Dedifferentiated amniotic fluid mesenchymal stem cell (primary cell): ENCODE measurements around the gene CC2D1B.
A peak's percentile ranks its signal among the peaks of the same experiment; 100 is the strongest.

Experiments used
- DNase-seq: peaks from one replicate; pipeline ENCODE4 v3.0.0-alpha.2; 2016; ENCODE audit errors: extremely low spot score

CC2D1B gene

DNA sequence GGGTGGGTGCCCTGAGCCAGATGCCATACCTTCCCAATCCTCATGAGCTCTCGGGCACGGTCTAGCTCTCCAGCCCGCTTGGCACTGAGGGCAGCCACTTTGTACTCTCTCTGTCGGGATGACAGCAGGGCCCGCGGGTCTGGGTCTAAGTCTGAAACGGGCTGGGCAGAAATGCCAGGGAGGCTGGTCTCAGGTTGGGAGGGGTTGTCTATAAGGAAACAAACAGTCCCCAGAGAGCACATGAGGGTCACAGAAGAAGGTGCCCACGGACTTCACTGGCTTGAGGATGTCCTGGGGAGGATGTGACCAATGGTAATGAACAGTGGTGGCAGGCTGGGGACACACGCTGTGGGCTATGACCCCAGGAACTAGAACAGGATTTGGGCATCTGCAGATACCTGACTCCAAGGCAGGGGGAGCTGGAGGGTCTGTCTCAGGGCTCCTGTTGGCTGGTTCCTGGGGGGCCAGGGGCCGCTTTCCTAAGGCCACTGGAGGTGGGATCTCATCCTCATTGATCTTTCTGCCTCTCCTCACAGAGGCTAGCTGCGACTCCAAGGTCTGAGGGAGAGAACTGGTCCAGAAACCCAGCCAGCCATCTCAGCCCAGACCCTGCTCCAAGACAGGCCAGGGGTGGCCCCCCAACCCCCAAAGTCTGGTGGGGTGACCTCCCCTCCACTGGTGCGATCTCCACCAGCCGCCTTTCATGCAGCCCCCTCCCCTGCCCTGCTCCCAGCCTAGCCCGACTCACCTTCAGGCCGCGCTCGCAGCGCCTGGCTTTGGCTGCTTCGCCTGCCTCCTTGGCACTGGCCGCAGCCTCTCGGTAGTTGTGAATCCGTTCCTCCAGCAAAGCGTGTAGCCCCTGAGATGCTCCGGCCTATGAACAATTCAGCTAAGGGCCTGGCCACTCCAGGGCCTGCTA lies 6.1 kb downstream of the CC2D1B start:
- no peak for DNase-seq

DNA sequence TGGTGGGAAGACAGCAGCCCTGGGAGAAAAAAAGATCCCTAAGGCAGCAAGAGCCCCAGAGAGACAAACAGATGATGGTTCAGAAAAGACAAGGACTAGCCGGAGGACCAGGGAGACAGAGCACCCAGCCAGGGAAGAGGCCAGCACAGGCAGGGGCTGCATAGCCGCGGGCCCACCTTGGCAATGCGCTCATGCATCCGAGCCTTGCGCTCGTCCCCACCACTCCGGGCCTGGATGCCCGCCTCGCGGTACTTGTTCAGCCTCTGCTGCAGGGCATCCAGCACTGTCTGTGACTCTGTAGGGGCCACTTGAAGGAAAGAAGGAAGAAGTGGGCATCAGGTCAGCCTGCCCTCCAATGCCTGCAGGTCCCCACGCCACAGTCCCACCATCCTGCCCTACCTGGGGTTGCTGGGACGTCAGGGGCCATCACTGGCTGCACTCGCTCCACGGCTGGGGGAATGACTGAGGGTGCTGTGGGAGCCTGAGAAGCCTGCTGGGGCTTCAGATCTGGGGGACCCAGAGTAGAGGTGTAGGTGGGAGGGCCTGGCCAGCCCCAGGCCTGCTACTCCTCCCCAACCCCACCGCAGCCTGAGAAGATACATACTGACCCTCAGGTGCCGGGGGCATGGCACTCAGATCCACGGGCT lies 7.0 kb downstream of the CC2D1B start:
- no peak for DNase-seq

DNA sequence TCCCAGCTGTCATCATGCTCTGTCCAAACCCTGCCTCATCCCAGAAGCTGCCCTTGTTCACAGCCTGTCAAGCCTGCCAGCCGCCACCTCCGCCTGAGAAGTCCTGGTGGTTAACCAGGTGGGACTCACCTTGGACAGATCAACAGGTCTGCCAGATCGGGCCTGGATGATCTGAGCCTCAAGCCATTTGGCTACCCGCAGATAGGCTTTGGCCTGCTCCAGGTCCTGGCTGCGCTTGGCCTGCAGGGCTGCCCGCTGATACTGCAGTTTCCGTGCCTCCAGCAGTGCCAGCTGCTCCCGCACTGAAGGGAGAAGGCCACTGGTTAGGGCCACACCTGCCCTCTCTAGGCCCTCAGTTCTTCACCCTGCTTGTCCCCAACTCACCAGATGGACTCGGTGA lies 8.6 kb downstream of the CC2D1B start:
- no peak for DNase-seq

DNA sequence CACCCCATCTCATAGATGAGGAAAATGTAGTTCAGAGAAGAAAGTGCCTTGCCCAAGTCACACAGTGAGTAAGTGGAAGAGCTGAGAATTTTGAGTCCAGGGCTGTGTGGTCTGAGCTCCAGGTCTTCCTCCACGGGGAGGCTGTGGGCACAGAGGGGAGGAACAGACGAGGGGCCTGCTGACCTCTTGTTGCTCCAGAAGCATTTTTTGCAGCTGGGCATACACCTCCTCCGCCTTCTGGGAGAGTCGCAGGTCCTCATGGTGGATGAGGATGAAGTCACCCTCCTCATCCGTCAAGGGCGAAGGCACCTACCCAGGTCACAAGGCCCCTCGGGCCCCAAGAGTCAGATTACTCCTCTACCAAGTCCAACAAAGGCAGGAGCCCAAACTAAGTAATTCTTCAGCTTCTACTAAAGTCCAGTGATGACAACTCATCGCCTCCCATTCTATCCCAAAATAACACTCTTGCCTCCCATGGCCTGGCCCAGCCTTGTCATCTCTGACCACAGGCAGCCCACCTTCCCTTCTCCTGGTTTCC lies 9.1 kb downstream of the CC2D1B start:
- no peak for DNase-seq

DNA sequence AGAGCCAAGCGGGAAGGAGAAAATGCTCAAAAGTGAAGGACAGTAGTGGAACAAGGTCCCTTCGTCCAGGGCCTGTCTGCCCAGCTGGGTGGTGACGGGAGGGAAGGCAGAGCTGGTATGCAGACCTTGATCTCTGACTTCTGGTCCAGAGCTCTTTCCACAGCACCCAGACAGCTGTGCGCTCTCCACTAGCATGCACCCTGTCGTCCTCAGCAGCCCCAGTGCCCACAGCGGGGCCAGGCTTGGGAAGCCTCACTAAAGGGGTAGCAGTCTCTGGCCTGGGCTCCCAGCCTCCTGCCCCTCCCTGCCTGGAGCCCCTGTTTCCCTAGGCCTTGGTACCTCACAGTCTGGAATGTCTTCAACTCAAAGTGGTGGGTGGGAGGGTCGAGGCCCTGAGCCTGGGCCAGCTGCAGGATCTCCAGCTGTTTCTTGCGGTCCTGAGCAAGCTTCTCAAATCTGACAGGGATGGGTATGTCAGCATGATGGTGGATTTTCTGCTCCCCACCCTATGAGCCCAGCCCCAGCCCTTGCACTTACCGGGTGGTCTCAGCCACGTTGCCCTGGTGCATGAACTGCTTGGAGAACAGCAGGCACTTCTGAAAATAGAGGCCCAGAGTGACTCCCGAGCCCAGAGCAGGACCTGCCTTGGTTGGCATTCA lies 10.0 kb downstream of the CC2D1B start:
- DNase-seq, result no peak

DNA sequence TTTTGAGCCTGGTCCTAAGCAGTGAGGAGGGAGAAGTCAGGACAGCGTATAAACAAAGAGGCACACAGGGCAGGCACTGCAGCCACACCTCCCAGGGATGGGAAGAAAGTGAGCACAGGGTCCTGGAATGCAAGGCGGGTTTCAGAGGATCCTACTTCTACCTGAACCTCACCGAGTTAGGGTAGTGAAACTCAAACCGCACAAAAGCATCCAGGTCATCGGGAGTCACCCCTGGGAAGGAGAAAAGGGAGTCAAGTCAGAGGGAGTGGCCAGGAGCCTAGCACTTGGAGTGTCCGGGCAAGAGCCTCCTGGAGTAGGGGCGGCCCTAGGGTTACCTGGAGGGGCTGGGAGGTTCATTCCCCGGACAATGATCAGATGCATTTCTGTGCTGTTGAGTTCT lies 10.6 kb downstream of the CC2D1B start:
- DNase-seq, result no peak

DNA sequence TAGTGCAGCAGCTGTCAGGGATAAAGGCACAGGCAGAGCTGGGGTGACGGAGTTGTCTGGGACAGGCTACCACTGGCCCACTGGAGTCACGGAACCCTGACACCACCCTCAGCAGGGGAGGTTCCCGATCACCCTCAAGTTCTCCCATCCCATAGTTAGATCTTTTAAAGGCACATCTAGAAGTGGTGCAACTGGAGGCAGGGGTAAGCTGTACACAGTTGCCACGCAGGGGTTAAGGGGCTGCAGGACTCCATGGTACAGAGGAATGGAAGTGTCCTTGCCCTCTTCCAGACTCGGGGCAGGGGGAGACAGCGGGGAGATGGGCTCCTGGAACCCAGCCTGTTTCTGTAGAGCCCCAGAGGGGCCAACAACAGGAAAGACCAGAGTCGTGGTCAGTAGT lies 13.3 kb downstream of the CC2D1B start:
- no peak for DNase-seq

DNA sequence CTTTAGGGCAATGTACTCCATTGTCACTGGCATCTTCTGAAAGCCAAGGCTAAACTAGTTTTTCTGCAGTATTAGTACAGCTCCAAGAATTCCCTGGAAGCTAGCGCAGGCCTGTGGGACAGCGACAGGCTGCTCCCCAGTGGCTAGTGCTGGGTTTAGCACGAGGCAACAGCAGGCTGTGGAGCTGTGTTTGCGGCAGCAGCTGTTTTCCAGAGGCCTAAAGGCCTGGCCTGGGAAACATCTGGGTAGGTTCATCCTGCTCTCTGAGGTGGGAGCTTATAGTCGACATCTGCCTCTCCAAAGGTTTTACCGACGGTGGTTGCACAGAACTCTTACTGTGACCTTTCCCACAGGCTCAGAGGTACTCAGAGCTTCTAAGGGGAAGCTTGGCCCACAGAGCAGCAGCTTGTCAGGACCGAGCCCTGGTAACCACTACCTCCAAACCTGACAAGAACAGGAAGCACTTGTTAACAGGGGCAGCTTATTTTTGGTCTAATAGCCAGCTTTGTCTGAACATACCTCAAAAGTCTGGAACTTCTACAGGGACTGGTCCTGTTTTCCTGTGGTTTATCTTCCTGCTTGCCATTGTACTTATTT lies 17.2 kb downstream of the CC2D1B start:
- DNase-seq, result peak; percentile 22

DNA sequence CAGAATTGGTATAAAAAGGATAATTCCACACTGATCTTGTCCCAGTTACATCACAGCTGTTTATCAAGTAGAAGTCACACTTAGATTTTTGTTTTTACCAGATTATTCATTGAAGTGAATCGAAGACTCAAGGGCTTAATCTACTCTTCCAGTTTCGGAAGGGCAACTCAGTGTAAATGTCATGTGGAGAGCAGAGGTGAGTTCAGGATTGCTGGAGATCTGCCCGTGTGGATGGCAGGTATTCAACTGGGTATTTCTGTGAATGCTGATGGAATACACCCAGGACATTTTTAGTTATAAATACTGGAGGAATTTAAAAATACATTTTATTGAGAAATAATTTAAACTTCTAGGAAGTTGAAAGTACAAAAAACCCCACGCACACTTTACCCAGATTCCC lies 19.4 kb downstream of the CC2D1B start:
- DNase-seq, result no peak

DNA sequence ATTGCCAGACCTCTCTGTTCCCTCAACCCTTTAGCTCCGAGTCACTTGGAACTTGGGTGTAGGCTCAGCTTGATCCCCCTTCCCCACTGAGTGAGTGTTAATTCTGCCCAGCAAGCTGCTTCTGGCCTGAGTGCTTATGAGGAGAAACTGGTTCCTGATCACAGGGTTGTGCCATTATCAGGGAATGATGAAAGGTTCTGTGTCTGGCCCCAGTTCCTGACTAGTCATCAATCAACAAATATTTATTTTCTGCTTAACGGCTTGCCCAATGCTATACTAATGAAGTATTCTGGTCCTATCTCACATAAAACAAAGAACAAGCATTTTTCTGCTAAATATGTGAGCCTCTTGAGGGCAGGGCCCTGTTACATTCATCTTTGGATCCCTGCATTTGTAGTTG lies 20.8 kb downstream of the CC2D1B start:
- DNase-seq, result no peak

DNA sequence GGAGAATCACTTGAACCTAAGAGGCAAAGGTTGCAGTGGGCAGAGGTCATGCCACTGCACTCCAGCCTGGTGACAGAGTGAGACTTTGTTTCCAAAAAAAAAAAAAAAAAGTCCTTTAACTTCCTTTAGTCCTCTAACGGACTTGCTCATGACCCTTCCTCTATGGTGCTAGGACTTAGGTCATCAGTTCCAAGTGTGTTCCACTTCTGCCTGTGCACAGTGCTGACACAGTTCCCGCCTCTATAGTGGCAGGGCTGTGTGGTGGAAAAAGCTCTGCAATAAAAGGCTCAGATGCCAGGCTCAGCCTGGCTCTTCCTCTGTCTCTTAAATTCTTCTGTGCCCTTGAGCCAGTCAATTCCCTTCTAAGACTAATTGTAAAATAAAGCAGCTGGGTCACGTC lies 22.0 kb downstream of the CC2D1B start:
- DNase-seq, result no peak

DNA sequence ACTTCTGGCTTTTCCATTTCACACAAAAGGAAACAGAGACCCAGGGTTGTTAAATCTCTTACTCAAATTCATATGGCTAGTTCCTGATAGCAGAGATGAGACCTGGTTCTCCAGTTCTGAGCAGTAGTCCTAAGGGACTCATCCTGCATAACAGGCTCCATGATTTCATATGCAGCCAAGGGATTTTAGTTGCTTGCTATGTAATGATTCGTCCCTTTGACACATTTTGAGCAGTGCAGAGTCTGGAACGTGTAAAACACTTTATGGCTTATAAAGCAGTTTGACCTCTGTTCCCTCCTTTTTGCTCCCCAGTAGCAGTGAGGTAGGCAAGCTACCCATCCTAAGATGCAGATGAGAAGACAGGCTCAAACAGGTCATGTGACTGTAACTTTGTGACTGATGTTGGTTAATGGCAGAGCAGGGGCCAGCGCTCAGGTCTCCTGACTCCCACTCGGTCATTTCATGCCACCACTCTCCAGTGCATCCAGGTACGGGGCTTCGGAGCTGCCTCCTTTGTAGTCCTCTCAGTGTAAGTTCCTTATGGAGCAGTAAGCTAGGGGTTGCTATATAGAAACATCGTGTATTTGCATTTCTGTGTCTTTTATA lies 24.2 kb downstream of the CC2D1B start:
- DNase-seq, result no peak

DNA sequence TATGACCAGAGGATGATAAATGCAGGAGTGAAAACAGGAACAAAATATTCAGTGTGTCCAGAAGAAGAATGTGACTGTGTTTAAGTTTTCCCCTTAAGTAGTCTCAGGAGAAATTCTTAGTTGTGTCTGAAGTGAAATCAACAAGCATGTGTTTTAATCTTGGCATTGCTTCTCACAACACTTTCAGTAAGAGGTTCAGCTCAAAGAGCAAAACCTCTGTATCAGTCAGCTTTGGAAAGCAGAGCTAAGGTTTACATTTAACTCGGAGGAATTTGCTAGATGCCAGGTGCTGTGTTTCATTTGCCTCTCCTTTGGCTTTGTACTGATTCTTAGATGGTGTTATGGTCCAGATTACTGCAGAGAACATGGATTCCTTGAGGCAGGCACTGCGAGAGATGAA lies 28.6 kb downstream of the CC2D1B start:
- DNase-seq, result no peak

DNA sequence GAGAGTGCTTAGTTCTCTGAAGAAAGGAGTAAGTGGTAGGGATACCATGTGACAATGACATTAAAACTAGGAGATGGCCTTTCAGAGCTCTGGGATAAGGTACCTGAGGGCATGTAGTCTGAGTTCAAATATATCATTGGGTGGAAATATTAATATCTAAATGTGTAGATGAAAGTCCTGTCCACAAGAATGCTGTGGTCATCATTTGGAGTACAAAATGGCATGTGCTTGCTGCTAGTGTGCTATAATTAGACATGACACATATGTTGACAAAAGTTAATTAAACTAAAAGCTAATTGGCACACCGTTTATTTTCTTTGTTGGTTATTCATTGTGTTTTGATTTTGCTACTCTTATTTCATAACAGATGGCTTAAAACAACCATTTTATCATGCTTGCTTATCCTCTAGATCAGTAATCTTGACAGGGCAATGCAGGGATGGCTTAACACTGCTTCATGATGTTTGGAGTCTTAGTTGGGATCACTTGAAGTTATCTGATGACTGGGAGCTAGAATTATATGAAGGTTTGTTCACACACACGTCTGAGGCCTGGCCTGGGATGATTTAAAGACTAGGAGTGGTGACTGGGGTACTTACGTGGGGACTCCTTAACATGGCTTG lies 31.0 kb downstream of the CC2D1B start:
- DNase-seq, result no peak

DNA sequence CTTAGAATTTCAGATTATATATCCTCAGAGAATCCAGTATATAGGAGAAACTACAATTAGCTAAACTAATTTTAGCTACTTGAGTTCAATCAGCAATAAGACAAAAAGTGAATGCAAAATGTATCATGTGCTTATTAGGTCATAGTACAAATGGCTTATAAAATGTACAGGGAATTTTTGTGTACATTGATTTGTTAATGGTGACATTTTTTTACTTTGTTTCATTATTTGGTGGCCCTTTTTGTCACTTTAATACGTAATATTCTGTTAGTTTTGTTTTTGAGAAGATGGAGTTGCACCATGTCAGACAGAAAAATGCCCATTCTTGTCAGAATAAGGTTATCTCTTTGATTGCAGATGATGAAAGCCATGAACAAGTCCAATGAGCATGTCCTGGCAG lies 33.6 kb downstream of the CC2D1B start:
- DNase-seq, result no peak

DNA sequence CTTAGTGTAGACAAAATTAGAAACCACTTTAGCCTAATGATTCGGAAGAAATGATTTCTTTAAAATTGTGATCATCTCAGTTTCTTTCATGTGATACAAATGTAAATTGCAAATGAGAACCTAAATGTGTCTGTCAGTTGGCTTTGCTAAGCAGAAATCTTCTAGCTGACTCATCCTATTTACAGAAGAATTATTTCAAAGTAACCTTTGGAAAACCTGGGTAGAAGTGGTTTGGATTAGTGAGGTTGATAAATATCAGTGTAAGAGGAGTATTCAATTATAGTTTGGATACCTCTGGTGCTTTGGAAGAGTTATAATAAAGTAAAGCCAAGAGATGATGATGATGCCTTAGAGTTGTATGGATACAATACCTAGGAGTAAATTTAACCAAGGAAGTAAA lies 37.4 kb downstream of the CC2D1B start:
- DNase-seq, result no peak

DNA sequence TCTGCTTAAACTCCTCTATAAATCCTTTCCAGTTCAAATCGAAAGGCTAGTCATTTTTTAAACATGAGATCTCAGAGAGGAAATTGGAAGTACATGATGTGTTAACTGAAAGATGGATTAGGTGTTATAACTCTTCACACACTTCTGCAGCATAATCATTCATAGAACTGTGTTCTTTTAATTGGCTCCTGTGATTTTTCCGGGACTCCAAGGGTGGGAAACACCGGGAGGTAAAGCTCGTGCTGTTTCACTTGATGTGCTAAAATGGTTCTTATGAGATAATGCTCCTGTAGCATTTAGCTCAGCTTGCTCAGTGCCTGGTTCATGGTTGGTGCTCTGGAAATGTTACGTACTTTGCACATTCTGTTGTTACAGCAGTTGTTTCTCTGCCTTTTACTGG lies 40.2 kb downstream of the CC2D1B start:
- DNase-seq, result no peak

DNA sequence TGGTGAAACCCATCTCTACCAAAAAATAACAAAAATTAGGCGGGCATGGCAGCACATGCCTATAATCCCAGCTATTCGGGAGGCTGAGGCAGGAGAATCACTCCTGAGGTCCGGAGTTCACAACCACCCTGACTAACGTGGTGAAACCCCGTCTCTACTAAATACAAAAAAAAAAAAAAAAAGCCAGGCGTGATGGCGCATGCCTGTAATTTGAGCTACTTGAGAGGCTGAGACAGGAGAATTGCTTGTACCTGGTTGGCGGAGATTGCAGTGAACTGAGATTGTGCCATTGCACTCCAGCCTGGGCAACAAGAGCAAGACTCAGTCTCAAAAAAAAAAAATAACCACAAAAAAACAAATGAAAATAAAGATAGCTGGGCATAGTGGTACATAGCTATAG lies 42.3 kb downstream of the CC2D1B start:
- no peak for DNase-seq

DNA sequence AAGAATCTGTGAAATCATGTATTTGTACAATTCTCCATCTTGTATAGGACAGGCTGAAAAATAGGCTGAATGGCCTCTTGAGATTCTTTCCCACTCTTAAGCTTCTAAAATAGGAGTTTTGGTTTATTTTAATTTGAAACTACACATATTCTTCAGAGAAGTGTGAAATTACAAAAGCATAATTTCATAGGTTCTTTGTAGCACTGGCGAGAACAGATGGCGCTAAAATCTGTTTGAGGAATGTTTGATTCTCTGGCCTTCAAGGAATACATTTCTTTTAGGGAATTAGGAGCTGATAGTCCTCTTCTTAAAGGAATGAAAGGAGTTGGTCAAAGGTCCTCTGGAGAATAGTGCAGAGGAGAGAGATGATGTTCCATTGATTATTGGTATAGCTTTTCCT lies 44.9 kb downstream of the CC2D1B start:
- no peak for DNase-seq

DNA sequence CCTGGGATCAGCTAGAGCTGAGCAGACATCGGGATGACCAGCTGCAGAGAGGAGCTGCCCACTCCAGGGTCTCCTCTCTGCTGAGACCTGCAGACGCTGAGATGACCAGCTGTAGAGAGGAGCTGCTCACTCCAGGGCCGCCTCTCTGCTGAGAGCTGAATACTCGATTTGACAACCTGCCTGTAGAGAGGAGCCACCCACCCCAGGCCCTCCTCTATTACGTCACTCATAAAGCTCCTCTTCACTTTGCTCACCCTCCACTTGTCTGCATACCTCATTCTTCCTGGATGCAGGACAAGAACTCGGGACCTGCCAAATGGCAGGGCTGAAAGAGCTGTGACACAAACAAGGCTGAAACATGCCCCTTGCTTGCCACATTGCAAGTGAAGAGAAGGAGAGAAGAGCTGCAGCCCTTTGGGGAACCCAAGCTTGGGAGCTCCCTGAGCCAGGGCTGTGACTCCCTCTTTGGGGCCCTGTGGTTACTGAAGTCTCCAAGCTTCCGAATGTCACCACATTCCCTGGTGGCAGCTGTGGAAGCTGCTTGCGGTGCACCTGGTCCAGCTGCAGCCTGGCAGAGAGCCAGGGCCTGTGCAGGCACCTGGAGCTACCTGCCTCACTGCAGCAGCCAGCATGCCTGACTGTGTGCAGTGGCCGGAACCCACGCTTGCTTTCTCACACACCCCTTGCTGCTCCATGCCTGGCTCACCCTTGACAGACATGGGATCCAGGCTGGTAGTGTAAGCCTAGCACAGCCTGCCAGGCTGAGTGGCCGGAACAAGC lies 59.6 kb downstream of the CC2D1B start:
- DNase-seq, result no peak
